IMR-90 (cell line): ENCODE measurements around the gene PFKL.

Experiments
- CEBPB ChIP-seq: IDR thresholded peaks from 2 replicates; pipeline ENCODE4 v1.6.1; 2012; ENCODE audit warnings: low read depth, low read length, improper control_type of control experiment
- CHD1 ChIP-seq: IDR thresholded peaks from 2 replicates; pipeline ENCODE4 v1.6.1; 2012; ENCODE audit warnings: low read depth, low read length, improper control_type of control experiment
- CTCF ChIP-seq: conservative IDR thresholded peaks from 2 replicates; pipeline ENCODE4 v1.5.1; 2012; ENCODE audit warnings: mild to moderate bottlenecking, low read depth, low read length, improper control_type of control experiment
- FOS ChIP-seq: fragments of 150-350 bp; IDR thresholded peaks from 2 replicates; pipeline ENCODE4 v1.6.1; 2016; ENCODE audit warnings: low read depth, low read length
- MAFK ChIP-seq: IDR thresholded peaks from 2 replicates; pipeline ENCODE4 v1.6.1; 2012; ENCODE audit warnings: low read depth, low read length, improper control_type of control experiment
- MAZ ChIP-seq: IDR thresholded peaks from 2 replicates; pipeline ENCODE4 v1.6.1; 2012; ENCODE audit warnings: low read depth, mild to moderate bottlenecking, low read length, improper control_type of control experiment, moderate library complexity, borderline replicate concordance
- MXI1 ChIP-seq: IDR thresholded peaks from 2 replicates; pipeline ENCODE4 v1.6.1; 2012; ENCODE audit warnings: low read depth, mild to moderate bottlenecking, low read length, moderate library complexity, borderline replicate concordance
- NFE2L2 ChIP-seq: fragments of 150-350 bp; IDR thresholded peaks from 2 replicates; pipeline ENCODE4 v1.6.1; 2016; ENCODE audit warnings: low read depth, mild to moderate bottlenecking, low read length
- POLR2A ChIP-seq: IDR thresholded peaks from 2 replicates; pipeline ENCODE4 v1.6.1; 2012; ENCODE audit warnings: mild to moderate bottlenecking, low read depth, low read length
- RAD21 ChIP-seq: IDR thresholded peaks from 2 replicates; pipeline ENCODE4 v1.6.1; 2012; ENCODE audit warnings: low read length, improper control_type of control experiment
- RCOR1 ChIP-seq: IDR thresholded peaks from 2 replicates; pipeline ENCODE4 v1.6.1; 2012; ENCODE audit warnings: mild to moderate bottlenecking, low read length, improper control_type of control experiment; ENCODE audit not compliant: insufficient replicate concordance
- RFX5 ChIP-seq: IDR thresholded peaks from 2 replicates; pipeline ENCODE4 v1.8.0; 2012; ENCODE audit warnings: low read depth, mild to moderate bottlenecking, low read length, moderate library complexity
- TF ChIP-seq, protein P1 (sequence below): fragments of 150-350 bp; IDR thresholded peaks from 2 replicates; pipeline ENCODE4 v1.6.1; 2017; ENCODE audit warnings: mild to moderate bottlenecking, antibody characterized with exemption, low read length, low read depth
- TF ChIP-seq, protein P2 (sequence below): fragments of 150-350 bp; IDR thresholded peaks from 2 replicates; pipeline ENCODE4 v1.6.1; 2016; ENCODE audit warnings: low read depth, mild to moderate bottlenecking, low read length, moderate library complexity, borderline replicate concordance

DNA sequence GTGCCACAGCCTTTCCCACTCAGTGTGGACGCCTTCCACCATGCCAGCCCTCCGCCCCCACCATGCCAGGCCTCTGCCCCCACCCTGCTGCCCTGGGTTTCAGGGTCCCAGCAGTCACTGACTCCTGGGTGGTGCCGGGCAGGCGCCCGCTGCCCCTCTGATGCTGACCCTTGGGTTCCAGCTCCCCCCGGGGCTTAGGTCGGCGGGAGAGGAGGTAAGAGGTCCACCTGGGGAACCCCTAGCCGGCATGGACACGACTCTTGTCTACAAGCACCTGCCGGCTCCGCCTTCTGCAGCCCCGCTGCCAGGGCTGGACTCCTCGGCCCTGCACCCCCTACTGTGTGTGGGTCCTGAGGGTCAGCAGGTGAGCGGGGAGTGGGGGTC is 7.0 kb upstream of the PFKL start:
- no peak for TF ChIP-seq CTCF
- no peak for TF ChIP-seq POLR2A
- no peak for TF ChIP-seq MXI1
- TF ChIP-seq MAZ = no peak
- no peak for TF ChIP-seq CHD1
- no peak for TF ChIP-seq RAD21
- TF ChIP-seq, protein P1, sequence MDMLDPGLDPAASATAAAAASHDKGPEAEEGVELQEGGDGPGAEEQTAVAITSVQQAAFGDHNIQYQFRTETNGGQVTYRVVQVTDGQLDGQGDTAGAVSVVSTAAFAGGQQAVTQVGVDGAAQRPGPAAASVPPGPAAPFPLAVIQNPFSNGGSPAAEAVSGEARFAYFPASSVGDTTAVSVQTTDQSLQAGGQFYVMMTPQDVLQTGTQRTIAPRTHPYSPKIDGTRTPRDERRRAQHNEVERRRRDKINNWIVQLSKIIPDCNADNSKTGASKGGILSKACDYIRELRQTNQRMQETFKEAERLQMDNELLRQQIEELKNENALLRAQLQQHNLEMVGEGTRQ = no peak
- no peak for TF ChIP-seq NFE2L2
- no peak for TF ChIP-seq RCOR1
- no peak for TF ChIP-seq MAFK
- TF ChIP-seq FOS = no peak
- TF ChIP-seq RFX5 = no peak
- TF ChIP-seq, protein P2, sequence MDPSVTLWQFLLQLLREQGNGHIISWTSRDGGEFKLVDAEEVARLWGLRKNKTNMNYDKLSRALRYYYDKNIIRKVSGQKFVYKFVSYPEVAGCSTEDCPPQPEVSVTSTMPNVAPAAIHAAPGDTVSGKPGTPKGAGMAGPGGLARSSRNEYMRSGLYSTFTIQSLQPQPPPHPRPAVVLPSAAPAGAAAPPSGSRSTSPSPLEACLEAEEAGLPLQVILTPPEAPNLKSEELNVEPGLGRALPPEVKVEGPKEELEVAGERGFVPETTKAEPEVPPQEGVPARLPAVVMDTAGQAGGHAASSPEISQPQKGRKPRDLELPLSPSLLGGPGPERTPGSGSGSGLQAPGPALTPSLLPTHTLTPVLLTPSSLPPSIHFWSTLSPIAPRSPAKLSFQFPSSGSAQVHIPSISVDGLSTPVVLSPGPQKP = no peak
- no peak for TF ChIP-seq CEBPB
